ENCODE data around the gene FOSL1.

- TF ChIP-seq CTCF (IDR thresholded peaks at IDR 0.05; ENCODE audit: low read depth, low read length) (no peak), MYC (IDR thresholded peaks at IDR 0.05; ENCODE audit: low read depth, low read length) (no peak)
Measured at GRCh38 chr11:65844231-65844872, 55.8 kb downstream of the FOSL1 start.
